AG04450 (cell line): ENCODE measurements around the gene SLC8A1. TPM values are rescaled to one million over a fixed set of nuclear protein-coding genes. Genes with fewer than 3 reads are reported as not detected.

ENCODE experiments used
- CTCF ChIA-PET: fragments of 300-600, 350-600 bp; formaldehyde crosslinking; extraction: SDS; loops from one replicate; lab custom pipeline; 2022; ENCODE audit warnings: antibody characterized with exemption, inconsistent platforms; lab: Charles Lee
- POLR2A ChIA-PET: fragments of 350-600 bp; formaldehyde crosslinking; extraction: SDS; loops from one replicate; lab custom pipeline; 2021; ENCODE audit warnings: antibody characterized with exemption, inconsistent platforms; lab: Yijun Ruan, JAX
- DNase-seq: peaks from one replicate; pipeline ENCODE4 v3.0.0-alpha.2; 2011; ENCODE audit warnings: low read depth, low spot score
- H3K27ac ChIP-seq: one replicate; pipeline ENCODE4 v1.5.1; 2012; ENCODE audit warnings: low read depth, low read length, control low read depth
- H3K27me3 ChIP-seq: one replicate; pipeline ENCODE4 v1.6.0; 2012; ENCODE audit warnings: low read length; ENCODE audit not compliant: control insufficient read depth, insufficient read depth
- H3K4me3 ChIP-seq: 2 replicates; pipeline ENCODE4 v1.5.1; 2011; ENCODE audit warnings: mild to moderate bottlenecking, low read depth, low read length, control low read depth
- H3K9me3 ChIP-seq: 2 replicates; pipeline ENCODE4 v1.5.1; 2012; ENCODE audit warnings: low read length; ENCODE audit not compliant: control insufficient read depth, insufficient read depth
- polyA plus RNA-seq: library from polyadenylated mRNA; depleted of rRNA; stranded (reverse); fragments of >200 nt; gene quantifications from 2 replicates; pipeline ENCODE4 v1.2.3, GENCODE V29; 2011
- TF ChIP-seq, protein P1 (sequence below): IDR thresholded peaks from 2 replicates; pipeline ENCODE4 v1.5.1; 2011; ENCODE audit warnings: low read depth, low read length, control low read depth, inconsistent platforms

SLC8A1 gene
- polyA plus RNA-seq, 1 experiment, result 19.3 TPM

DNA sequence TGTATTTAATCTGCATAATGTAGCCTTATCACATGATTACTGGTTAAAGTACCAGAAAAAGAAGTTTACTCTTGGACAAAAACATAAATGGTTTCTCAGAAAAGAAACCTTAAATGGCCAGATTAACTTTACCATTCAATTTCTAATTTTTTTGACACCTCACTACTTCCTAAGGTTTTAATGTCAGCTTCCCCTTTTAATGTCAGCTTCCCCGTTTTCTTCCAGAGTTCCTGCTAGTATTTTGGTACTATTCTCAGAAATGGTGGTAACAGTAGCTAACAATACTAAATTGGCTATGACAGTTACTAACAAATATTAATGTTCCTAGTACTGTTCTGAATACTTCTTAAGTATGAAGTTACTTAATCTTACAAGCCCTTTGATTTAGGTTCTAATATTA is 22.4 kb upstream of the SLC8A1 start:
- no peak overlapping the region for H3K4me3 ChIP-seq
- H3K9me3 ChIP-seq, result no peaks in the 10 kb centered on the region
- ChIA-PET POLR2A (no interaction called here), CTCF (no interaction called here)
- H3K27me3 ChIP-seq, result no peaks in the 10 kb centered on the region
- no peak for DNase-seq
- TF ChIP-seq, protein P1, sequence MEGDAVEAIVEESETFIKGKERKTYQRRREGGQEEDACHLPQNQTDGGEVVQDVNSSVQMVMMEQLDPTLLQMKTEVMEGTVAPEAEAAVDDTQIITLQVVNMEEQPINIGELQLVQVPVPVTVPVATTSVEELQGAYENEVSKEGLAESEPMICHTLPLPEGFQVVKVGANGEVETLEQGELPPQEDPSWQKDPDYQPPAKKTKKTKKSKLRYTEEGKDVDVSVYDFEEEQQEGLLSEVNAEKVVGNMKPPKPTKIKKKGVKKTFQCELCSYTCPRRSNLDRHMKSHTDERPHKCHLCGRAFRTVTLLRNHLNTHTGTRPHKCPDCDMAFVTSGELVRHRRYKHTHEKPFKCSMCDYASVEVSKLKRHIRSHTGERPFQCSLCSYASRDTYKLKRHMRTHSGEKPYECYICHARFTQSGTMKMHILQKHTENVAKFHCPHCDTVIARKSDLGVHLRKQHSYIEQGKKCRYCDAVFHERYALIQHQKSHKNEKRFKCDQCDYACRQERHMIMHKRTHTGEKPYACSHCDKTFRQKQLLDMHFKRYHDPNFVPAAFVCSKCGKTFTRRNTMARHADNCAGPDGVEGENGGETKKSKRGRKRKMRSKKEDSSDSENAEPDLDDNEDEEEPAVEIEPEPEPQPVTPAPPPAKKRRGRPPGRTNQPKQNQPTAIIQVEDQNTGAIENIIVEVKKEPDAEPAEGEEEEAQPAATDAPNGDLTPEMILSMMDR, result no peak
- no peak overlapping the region for H3K27ac ChIP-seq

DNA sequence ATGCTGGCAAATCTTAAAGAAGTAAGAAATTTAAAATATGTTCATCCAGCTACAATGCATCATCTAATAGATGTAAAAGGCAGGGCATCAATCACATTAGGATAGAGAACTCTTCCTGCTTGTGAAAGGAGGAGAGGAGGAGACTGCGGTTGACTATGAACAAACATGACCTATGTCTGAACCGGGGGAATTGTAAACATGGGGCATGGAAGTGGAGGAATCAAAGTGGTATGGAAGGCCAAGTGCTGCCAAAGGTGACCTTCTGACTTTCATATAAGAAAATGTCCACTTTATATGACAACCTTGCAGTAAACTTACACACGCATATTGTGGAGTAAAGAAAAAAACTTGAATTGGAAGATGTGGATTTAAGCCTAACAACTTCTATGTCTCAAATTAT is 20.0 kb upstream of the SLC8A1 start:
- H3K27ac ChIP-seq, result no peak overlapping the region
- no peak for DNase-seq
- no peak overlapping the region for H3K4me3 ChIP-seq
- H3K27me3 ChIP-seq, result no peaks in the 10 kb centered on the region
- H3K9me3 ChIP-seq, result no peaks in the 10 kb centered on the region
- CTCF ChIA-PET, result interaction anchor here (0.6 kb wide), 1 partner anchor 83 kb away, joined by 3 read pairs; no protein-coding TSS in a partner anchor
- TF ChIP-seq, protein P1, result no peak
- POLR2A ChIA-PET, result no interaction called here

DNA sequence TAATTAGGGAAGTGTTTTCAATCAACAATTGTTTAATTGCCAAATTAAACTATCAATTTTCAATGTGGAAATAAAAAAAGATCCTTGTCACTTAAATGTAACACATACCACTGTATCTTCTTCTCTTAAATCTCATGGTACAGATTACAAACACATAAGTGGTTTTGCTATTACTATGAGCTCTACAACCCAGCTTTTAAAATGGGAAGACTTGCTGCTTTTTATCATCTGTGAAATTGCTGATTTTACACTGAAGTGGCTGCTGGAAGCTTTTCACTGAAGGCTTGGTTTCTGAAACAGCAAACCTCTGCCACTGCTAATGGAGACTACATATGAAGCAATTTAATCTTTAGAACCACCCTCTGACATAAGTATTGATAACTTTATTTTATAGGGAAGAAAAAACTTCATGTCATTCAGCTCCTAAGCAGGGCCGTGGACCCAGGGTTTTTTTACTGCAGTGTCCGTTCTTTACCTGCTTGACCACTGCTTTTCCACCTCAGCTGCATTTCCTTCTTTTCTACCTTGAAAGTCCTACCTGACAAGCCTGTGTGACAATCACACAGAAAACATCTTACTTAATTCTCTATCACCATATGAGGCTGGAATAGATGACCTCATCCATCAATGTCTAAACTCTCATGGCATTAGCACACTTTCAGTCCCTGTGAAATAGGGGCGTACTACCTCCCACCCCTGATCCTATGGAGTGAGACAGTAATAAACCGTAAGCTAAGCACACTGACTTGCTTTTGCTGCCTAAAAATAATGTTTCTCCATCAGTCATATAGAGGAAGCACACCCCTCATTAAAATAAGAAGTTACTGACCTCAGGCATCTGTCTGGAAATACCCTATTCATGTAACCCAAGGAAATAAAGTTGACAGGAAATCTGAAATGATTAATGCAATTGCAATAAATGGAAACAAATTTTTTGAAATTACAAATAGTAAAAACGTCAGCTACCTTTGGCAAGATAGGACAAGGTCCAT is 19.2 kb upstream of the SLC8A1 start:
- Histone ChIP-seq H3K9me3 (no peaks in the 10 kb centered on the region), H3K27ac (no peak overlapping the region), H3K27me3 (no peaks in the 10 kb centered on the region), H3K4me3 (no peak overlapping the region)
- no peak for DNase-seq
- TF ChIP-seq, protein P1, result no peak
- CTCF ChIA-PET, result interaction anchor here (0.6 kb wide), 1 partner anchor 84 kb away, joined by 3 read pairs; no protein-coding TSS in a partner anchor
- POLR2A ChIA-PET, result no interaction called here

DNA sequence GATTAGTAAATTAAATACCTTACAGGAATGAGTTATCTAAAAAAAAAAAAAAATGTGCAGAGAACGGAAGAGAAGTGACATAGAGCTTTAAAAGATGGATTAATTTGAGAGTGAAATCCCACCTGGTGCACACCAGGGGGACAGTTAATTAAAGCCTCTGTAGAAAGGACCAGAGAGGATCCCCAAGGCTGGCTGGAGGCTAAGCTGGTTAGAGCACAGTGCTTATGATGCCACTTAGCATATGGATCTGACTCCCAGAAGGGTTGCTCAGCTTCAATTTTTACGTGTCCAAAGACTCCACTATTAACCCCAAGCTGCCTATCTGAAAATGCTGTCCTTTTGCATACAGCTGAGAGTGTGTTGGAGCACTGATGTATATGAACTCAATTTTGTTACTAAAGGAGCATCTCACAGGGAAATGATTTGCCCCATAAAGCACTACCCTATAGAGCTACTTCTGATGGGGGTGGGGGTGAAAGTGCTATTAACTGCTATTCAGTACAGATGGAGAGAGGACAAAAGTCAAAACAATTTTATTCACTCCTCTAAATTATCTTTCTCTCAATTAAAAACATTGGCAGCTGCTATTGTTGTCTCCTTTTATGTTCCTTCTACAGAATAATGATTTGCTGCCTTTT is 15.2 kb upstream of the SLC8A1 start:
- ChIA-PET CTCF (interaction anchor here (0.6 to 1.3 kb wide), 2 partner anchors 11 to 21 kb away, joined by 3 to 4 read pairs; no protein-coding TSS in a partner anchor), POLR2A (interaction anchor here (0.6 kb wide), 1 partner anchor 558 kb away, joined by 3 read pairs; no protein-coding TSS in a partner anchor)
- no peak overlapping the region for H3K4me3 ChIP-seq
- no peaks in the 10 kb centered on the region for H3K27me3 ChIP-seq
- no peak for DNase-seq
- no peak overlapping the region for H3K27ac ChIP-seq
- TF ChIP-seq, protein P1, result no peak
- no peaks in the 10 kb centered on the region for H3K9me3 ChIP-seq
